ENCODE measurements around the gene ADD2. TPM values are rescaled to one million over a fixed set of nuclear protein-coding genes. Genes with fewer than 3 reads are reported as not detected.

The ADD2 gene
- total RNA-seq, 2 donors from 2014 or later: 14.8 to 53.0 TPM

GRCh38 chr2:70709275-70710037 lies 58.5 kb downstream of the ADD2 start:
- no peak overlapping the region for H3K4me3 ChIP-seq (ENCODE audit: low read length)
- H3K9me3 ChIP-seq (ENCODE audit: control insufficient read depth, low read length): no peaks in the 10 kb centered on the region
- 94 to 96% methylated on average over 3 to 9 of the region's 9 CpGs for WGBS, 2 experiments (ENCODE audit: insufficient coverage in 1 of 2, insufficient read length in 1 of 2)
- H3K4me1 Mint-ChIP-seq: peaks cover 11% of the 10 kb centered on the region
- peak; percentile 18 for DNase-seq
- no peak overlapping the region for H3K27ac ChIP-seq (ENCODE audit: low read depth, low read length)
- H3K27ac Mint-ChIP-seq: no peak overlapping the region
- peaks cover 5% of the 10 kb centered on the region for H3K4me1 ChIP-seq (ENCODE audit: control insufficient read depth, insufficient read depth, low read length)
- TF ChIP-seq CTCF (conservative IDR thresholded peaks at IDR 0.05): no peak
- H3K36me3 Mint-ChIP-seq (ENCODE audit: low read depth): peaks cover 2% of the 10 kb centered on the region
- H3K9me3 Mint-ChIP-seq: no peaks in the 10 kb centered on the region
- no peaks in the 10 kb centered on the region for H3K27me3 ChIP-seq (ENCODE audit: control insufficient read depth, insufficient read depth, low read length, poor library complexity, severe bottlenecking)
- H3K4me3 Mint-ChIP-seq: no peak overlapping the region
- H3K9ac ChIP-seq (ENCODE audit: extremely low read depth, low read length, poor library complexity, severe bottlenecking): no peak overlapping the region
- no peaks in the 10 kb centered on the region for H3K27me3 Mint-ChIP-seq (ENCODE audit: insufficient read depth)
- no peaks in the 10 kb centered on the region for H3K36me3 ChIP-seq (ENCODE audit: control insufficient read depth, insufficient read depth, low read length)

GRCh38 chr2:70708376-70709199 lies 59.4 kb downstream of the ADD2 start:
- H3K4me3 ChIP-seq (ENCODE audit: low read length): no peak overlapping the region

GRCh38 chr2:70707706-70708105 lies 60.3 kb downstream of the ADD2 start:
- Histone ChIP-seq H3K4me3 (ENCODE audit: low read length) (no peak overlapping the region), H3K9me3 (ENCODE audit: control insufficient read depth, low read length) (no peaks in the 10 kb centered on the region), H3K9ac (ENCODE audit: extremely low read depth, low read length, poor library complexity, severe bottlenecking) (no peak overlapping the region), H3K4me1 (ENCODE audit: control insufficient read depth, insufficient read depth, low read length) (peaks cover 5% of the 10 kb centered on the region), H3K27me3 (ENCODE audit: control insufficient read depth, insufficient read depth, low read length, poor library complexity, severe bottlenecking) (no peaks in the 10 kb centered on the region), H3K36me3 (ENCODE audit: control insufficient read depth, insufficient read depth, low read length) (no peaks in the 10 kb centered on the region), H3K27ac (ENCODE audit: low read depth, low read length) (no peak overlapping the region)
- Mint-ChIP-seq H3K27me3 (ENCODE audit: insufficient read depth) (no peaks in the 10 kb centered on the region), H3K4me1 (peaks cover 11% of the 10 kb centered on the region), H3K9me3 (no peaks in the 10 kb centered on the region), H3K4me3 (no peak overlapping the region), H3K36me3 (ENCODE audit: low read depth) (peaks cover 2% of the 10 kb centered on the region), H3K27ac (peak overlapping the region; percentile 79)
- no peak for TF ChIP-seq CTCF (conservative IDR thresholded peaks at IDR 0.05)
- DNase-seq: peak; percentile 20
- 97 to 100% methylated on average over 1 of the region's 1 CpG for WGBS, 2 experiments (ENCODE audit: insufficient coverage in 1 of 2, insufficient read length in 1 of 2)

More at GRCh38 chr2:70708376-70709199, 59.4 kb downstream of the ADD2 start:
- no peak overlapping the region for H3K27ac ChIP-seq (ENCODE audit: low read depth, low read length)
- TF ChIP-seq CTCF (conservative IDR thresholded peaks at IDR 0.05): no peak
- 89 to 95% methylated on average over 2 to 3 of the region's 3 CpGs for WGBS, 2 experiments (ENCODE audit: insufficient coverage in 1 of 2, insufficient read length in 1 of 2)
- no peaks in the 10 kb centered on the region for H3K27me3 ChIP-seq (ENCODE audit: control insufficient read depth, insufficient read depth, low read length, poor library complexity, severe bottlenecking)
- no peak overlapping the region for H3K4me3 Mint-ChIP-seq
- H3K4me1 ChIP-seq (ENCODE audit: control insufficient read depth, insufficient read depth, low read length): peaks cover 5% of the 10 kb centered on the region
- H3K27ac Mint-ChIP-seq: no peak overlapping the region
- no peaks in the 10 kb centered on the region for H3K9me3 ChIP-seq (ENCODE audit: control insufficient read depth, low read length)
- H3K4me1 Mint-ChIP-seq: peaks cover 11% of the 10 kb centered on the region
- no peaks in the 10 kb centered on the region for H3K36me3 ChIP-seq (ENCODE audit: control insufficient read depth, insufficient read depth, low read length)
- no peaks in the 10 kb centered on the region for H3K9me3 Mint-ChIP-seq
- H3K27me3 Mint-ChIP-seq (ENCODE audit: insufficient read depth): no peaks in the 10 kb centered on the region
- peak; percentile 10 for DNase-seq
- no peak overlapping the region for H3K9ac ChIP-seq (ENCODE audit: extremely low read depth, low read length, poor library complexity, severe bottlenecking)
- H3K36me3 Mint-ChIP-seq (ENCODE audit: low read depth): peaks cover 2% of the 10 kb centered on the region
